Tibial nerve (tissue), 4 donors: ENCODE measurements around the gene PHF23. TPM values are rescaled to one million over a fixed set of nuclear protein-coding genes. Genes with fewer than 3 reads are reported as not detected.

Source experiments
- DNase-seq, 2 donors: peaks; one replicate each; pipeline ENCODE4 v3.0.0-alpha.2; 2019; ENCODE audit warnings: low spot score in 2 of 2
- H3K27ac ChIP-seq, 4 donors: fragments of 200-600 bp; sonication (generic) in 3 of 4; one replicate each; pipeline ENCODE4 v1.5.1; 2017 to 2019; ENCODE audit warnings: mild to moderate bottlenecking in 1 of 4
- H3K27me3 ChIP-seq, 2 donors: fragments of 200-600 bp; sonication (generic) in 1 of 2; one replicate each; pipeline versions ENCODE4 v1.5.1 to v1.6.0; 2017 to 2019
- H3K36me3 ChIP-seq, 3 donors: fragments of 200-600 bp; sonication (generic); one replicate each; pipeline ENCODE4 v1.5.1; 2018 to 2019
- H3K4me1 ChIP-seq, 4 donors: fragments of 200-600 bp; sonication (generic) in 3 of 4; one replicate each; pipeline ENCODE4 v1.5.1; 2017 to 2019
- H3K4me3 ChIP-seq, 4 donors: fragments of 200-600 bp; sonication (generic) in 3 of 4; one replicate each; pipeline ENCODE4 v1.5.1; 2017 to 2019; ENCODE audit warnings: mild to moderate bottlenecking in 1 of 4, moderate library complexity in 1 of 4
- H3K9me3 ChIP-seq, 4 donors: fragments of 200-600 bp; sonication (generic) in 3 of 4; one replicate each; pipeline ENCODE4 v1.5.1; 2017 to 2019
- EP300 ChIP-seq, 2 donors: sonication (generic); formaldehyde crosslinking; IDR thresholded peaks; one replicate each; pipeline ENCODE4 v1.6.1; 2017; ENCODE audit warnings: antibody characterized with exemption in 2 of 2, mild to moderate bottlenecking in 1 of 2
- POLR2A ChIP-seq, 2 donors: fragments of 450-650 bp; IDR thresholded peaks; one replicate each; pipeline ENCODE4 v1.6.1; 2017; ENCODE audit warnings: antibody characterized with exemption in 2 of 2, mild to moderate bottlenecking in 2 of 2, moderate library complexity in 2 of 2
- WGBS, 2 donors: methylation state at CpG; one replicate each; pipeline ENCODE4 v1.1.5; 2018; 5-methylcytosine and 5-hydroxymethylcytosine counted together
- total RNA-seq, 4 donors: library from RNA; depleted of rRNA; stranded (reverse); fragments of >200 nt; gene quantifications; one replicate each; pipeline ENCODE4 v1.1.0, GENCODE V29; 2016
- TF ChIP-seq, protein P1 (sequence below), 5 experiments: fragments of 200-600 bp in 3 of 5; fragments of 450-650 bp in 2 of 5; sonication (generic) in 3 of 5; IDR thresholded peaks; one replicate each; pipeline ENCODE4 v1.5.1; 2016 to 2019; ENCODE audit warnings: antibody characterized with exemption in 5 of 5, mild to moderate bottlenecking in 3 of 5, moderate library complexity in 2 of 5

The PHF23 gene
- total RNA-seq, 4 donors from 2014 or later: 20.3 to 29.7 (median 23.3) TPM

DNA sequence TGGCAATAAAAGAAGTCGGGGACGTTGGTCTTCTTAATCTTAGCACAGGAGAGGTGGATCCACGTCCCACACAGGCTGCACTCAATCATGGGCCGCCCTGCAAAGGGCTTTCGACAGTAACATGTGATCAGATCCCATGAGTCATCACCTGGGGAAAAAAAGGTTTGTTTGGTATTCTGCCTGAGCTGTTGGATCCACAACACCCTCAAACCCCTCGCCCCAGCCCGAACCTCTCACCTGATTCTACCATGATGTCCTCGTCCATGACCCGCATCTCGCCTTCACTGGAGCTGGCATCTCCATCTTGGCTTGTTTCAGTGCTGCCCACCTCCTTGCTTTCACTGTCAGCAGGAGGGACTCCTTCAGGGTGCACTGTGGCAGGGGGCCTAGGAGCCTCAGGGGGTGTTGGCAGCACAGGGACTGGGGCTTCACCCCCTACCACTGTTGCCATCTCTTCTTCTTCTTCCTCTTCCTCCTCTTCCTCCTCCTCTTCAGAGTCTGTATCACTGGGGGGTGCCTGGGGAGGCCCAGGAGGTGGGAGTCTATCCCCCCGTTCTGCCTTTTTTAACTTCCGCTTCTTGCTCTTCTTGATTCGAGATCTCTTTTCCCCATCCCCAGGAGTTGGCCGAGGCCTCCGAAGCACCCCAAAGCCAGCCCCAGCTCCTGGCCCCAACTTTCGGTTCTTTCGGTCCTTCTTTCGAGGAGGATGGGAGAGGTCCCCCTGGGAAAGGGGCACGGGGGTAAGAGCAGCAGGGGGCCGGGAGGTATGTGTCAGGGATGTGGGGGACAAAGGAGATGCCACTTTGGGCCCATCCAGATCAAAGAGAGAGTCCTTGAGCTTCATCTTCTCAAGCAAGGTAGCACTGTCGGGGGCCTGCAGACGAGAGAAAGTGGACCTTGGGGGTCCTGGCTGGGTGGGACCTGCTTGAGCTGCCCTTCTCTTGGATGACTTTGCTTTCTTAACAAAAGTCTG is 3.3 kb downstream of the PHF23 start:
- Histone ChIP-seq H3K4me3 (no peak overlapping the region), H3K4me1 (peaks cover 0 to 74% (median 36%) of the 10 kb centered on the region in 4 donors), H3K9me3 (no peaks in the 10 kb centered on the region), H3K27me3 (no peaks in the 10 kb centered on the region), H3K27ac (peak overlapping the region in 1 of 4 donors; percentile 96), H3K36me3 (peaks cover 0 to 30% (median 0%) of the 10 kb centered on the region in 3 donors)
- no peak for DNase-seq
- WGBS, 2 donors: 81 to 82% methylated on average over 22 of the region's 22 CpGs
- TF ChIP-seq EP300 (IDR thresholded peaks at IDR 0.05) (no peak), POLR2A (IDR thresholded peaks at IDR 0.05) (no peak)
- TF ChIP-seq, protein P1, sequence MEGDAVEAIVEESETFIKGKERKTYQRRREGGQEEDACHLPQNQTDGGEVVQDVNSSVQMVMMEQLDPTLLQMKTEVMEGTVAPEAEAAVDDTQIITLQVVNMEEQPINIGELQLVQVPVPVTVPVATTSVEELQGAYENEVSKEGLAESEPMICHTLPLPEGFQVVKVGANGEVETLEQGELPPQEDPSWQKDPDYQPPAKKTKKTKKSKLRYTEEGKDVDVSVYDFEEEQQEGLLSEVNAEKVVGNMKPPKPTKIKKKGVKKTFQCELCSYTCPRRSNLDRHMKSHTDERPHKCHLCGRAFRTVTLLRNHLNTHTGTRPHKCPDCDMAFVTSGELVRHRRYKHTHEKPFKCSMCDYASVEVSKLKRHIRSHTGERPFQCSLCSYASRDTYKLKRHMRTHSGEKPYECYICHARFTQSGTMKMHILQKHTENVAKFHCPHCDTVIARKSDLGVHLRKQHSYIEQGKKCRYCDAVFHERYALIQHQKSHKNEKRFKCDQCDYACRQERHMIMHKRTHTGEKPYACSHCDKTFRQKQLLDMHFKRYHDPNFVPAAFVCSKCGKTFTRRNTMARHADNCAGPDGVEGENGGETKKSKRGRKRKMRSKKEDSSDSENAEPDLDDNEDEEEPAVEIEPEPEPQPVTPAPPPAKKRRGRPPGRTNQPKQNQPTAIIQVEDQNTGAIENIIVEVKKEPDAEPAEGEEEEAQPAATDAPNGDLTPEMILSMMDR (IDR thresholded peaks at IDR 0.05): no peak

DNA sequence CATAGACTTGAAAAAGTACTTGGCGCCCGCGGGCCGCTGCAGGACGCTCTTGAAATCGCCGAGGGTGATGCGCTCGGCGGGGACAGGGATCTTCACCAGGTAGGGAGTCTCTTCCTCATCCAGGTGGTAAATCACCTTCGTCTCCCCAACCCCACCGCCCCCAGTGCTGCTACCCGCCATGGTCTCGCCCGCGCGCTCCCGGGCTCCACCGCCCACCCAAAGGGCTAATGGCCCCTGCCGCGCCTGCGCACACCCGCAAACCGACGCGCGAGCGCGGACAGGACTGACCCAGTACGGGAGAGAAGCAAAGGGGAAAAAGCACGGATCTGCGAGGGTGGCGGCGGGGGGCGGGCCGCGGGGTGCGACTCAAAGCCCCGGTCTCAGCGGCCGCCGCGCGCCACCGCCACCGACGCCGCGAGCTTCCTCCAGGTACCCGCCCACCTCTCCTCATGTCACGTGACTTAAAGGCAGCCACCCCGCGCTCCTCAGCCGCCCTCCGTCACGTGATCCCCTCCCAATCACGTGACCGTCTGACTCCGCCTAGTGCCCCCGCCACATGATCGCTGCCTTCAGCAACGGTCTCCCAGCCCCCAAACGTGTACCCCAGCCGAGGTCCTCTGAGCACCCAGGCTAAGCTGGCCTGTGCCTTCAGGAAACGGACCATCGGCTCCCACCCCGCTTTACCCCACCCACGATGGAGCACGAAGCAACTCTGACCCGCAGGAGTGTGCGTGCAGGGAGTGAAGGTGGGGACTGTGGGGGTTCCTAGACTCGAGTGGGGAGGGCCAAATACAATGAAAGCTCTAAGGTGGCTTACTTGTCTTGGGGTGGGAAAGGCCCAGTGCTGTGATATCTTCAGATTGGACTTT is 4.9 kb downstream of the PHF23 start, which contains the start of gene DVL2:
DVL2 (minus strand) TSS at position 435 of the 869 bp plus-strand sequence; CDS start at position 180, 255 bp downstream.
- Histone ChIP-seq H3K4me3 (peak within 1 kb of the TSS; percentile 61 to 96 (median 94)), H3K9me3 (no peaks in the 10 kb centered on the region), H3K27ac (peak within 1 kb of the TSS; percentile 83 to 96 (median 88)), H3K27me3 (no peaks in the 10 kb centered on the region), H3K36me3 (peaks cover 0 to 35% (median 7%) of the 10 kb centered on the region in 3 donors), H3K4me1 (peaks cover 0 to 61% (median 25%) of the 10 kb centered on the region in 4 donors)
- DNase-seq: peak; percentile 94 to 97
- WGBS, 2 donors: 0 to 1% methylated on average over 26 to 63 of the region's 72 CpGs
- TF ChIP-seq, protein P1 (IDR thresholded peaks at IDR 0.05): peak in 1 of 5 experiments; percentile 35
- peak; percentile 56 to 91 for TF ChIP-seq EP300 (IDR thresholded peaks at IDR 0.05)
- peak; percentile 57 to 89 for TF ChIP-seq POLR2A (IDR thresholded peaks at IDR 0.05)

DNA sequence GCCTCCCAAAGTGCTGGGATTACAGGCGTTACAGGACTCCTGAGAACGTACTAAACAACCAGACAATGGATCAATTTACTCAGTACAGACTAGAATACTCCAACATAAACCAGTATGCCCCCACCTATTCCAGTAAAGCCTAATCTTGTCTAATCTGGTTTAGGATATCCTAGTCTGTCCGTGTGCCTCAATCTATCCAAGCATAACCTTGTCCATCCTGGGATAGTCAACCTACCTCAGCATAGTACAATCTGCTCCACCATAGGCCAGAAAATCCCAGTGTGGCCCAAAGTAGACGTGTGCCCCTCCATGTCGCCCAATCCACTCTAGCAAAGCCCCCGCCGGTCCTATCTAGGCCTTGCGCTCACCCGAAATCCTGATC is 5.6 kb downstream of the PHF23 start:
- Histone ChIP-seq H3K4me1 (peaks cover 0 to 61% (median 25%) of the 10 kb centered on the region in 4 donors), H3K27ac (peak overlapping the region; percentile 83 to 96 (median 88)), H3K36me3 (peaks cover 0 to 41% (median 14%) of the 10 kb centered on the region in 3 donors), H3K4me3 (peak overlapping the region; percentile 61 to 96 (median 94)), H3K9me3 (no peaks in the 10 kb centered on the region), H3K27me3 (no peaks in the 10 kb centered on the region)
- no peak for DNase-seq
- WGBS, 2 donors: 1% methylated on average over 9 of the region's 9 CpGs
- TF ChIP-seq POLR2A (IDR thresholded peaks at IDR 0.05) (no peak), EP300 (IDR thresholded peaks at IDR 0.05) (no peak)
- TF ChIP-seq, protein P1 (IDR thresholded peaks at IDR 0.05): no peak

DNA sequence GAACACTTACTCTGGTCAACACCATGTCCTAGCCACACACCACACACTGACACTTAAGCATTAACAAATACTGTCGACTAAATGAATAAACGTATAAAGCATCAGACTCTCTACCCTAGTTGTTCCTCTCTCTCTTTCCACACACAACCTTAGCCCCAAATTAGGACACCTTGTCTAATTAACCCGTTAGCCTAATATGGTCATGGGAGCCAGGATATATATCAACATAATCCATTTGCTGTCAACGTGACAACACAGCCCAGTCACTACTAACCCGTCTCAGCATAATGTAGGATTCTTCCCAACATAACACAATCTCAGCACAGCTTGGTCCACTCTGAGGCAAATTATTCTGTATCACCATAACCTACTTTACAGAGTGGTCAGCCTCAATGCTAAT is 7.1 kb downstream of the PHF23 start:
- H3K36me3 ChIP-seq: peaks cover 2 to 57% (median 19%) of the 10 kb centered on the region in 3 donors
- H3K9me3 ChIP-seq: no peaks in the 10 kb centered on the region
- no peak overlapping the region for H3K4me3 ChIP-seq
- TF ChIP-seq EP300 (IDR thresholded peaks at IDR 0.05) (no peak), POLR2A (IDR thresholded peaks at IDR 0.05) (no peak)
- TF ChIP-seq, protein P1 (IDR thresholded peaks at IDR 0.05): no peak
- no peak overlapping the region for H3K27ac ChIP-seq
- 74 to 86% methylated on average over 5 of the region's 5 CpGs for WGBS, 2 donors
- H3K27me3 ChIP-seq: no peaks in the 10 kb centered on the region
- peaks cover 0 to 54% (median 20%) of the 10 kb centered on the region in 4 donors for H3K4me1 ChIP-seq
- no peak for DNase-seq
